Activated T-helper 9 cell treated with anti-CD3 and anti-CD28 coated beads, Interleukin-2, amount 50 U/mL, for 16 hours (primary cell): ENCODE results near the gene VCAM1.

Source experiments
- DNase-seq: peaks from one replicate; pipeline ENCODE4 v3.0.0-alpha.2; 2020; ENCODE audit warnings: low read depth

Gene VCAM1

GRCh38 chr1:100719490-100719889, at the start of gene VCAM1:
Gene VCAM1 (plus strand): TSS chr1:100719742. CDS start chr1:100719861, 119 bp downstream.
- no peak for DNase-seq

- DNase-seq, result no peak
Measured at GRCh38 chr1:100670083-100670482, 49.5 kb upstream of the VCAM1 start.

GRCh38 chr1:100671601-100672000, 47.9 kb upstream of the VCAM1 start:
- no peak for DNase-seq

- DNase-seq, result no peak
Measured at GRCh38 chr1:100683448-100684349, 35.8 kb upstream of the VCAM1 start.

GRCh38 chr1:100699744-100700143, 19.8 kb upstream of the VCAM1 start:
- DNase-seq, result no peak

- no peak for DNase-seq
Measured at GRCh38 chr1:100700586-100700985, 19.0 kb upstream of the VCAM1 start.

GRCh38 chr1:100703052-100703451, 16.5 kb upstream of the VCAM1 start:
- DNase-seq, result no peak

- no peak for DNase-seq
Measured at GRCh38 chr1:100703716-100704115, 15.8 kb upstream of the VCAM1 start.

- DNase-seq, result no peak
Measured at GRCh38 chr1:100704473-100704872, 15.1 kb upstream of the VCAM1 start.

GRCh38 chr1:100706296-100706695, 13.2 kb upstream of the VCAM1 start:
- DNase-seq, result no peak

GRCh38 chr1:100706856-100707255, 12.7 kb upstream of the VCAM1 start:
- DNase-seq, result no peak

- no peak for DNase-seq
Measured at GRCh38 chr1:100708476-100709062, 11.0 kb upstream of the VCAM1 start.

GRCh38 chr1:100710906-100711682, 8.4 kb upstream of the VCAM1 start:
- DNase-seq, result no peak

GRCh38 chr1:100713027-100713426, 6.5 kb upstream of the VCAM1 start:
- DNase-seq, result peak; percentile 2

- no peak for DNase-seq
Measured at GRCh38 chr1:100713626-100714025, 5.9 kb upstream of the VCAM1 start.

- DNase-seq, result no peak
Measured at GRCh38 chr1:100714599-100714998, 4.9 kb upstream of the VCAM1 start.

GRCh38 chr1:100717218-100717617, 2.3 kb upstream of the VCAM1 start:
- DNase-seq, result no peak

- no peak for DNase-seq
Measured at GRCh38 chr1:100718581-100718980, 961 bp upstream of the VCAM1 start.

- no peak for DNase-seq
Measured at GRCh38 chr1:100720101-100720500, 559 bp downstream of the VCAM1 start.

- no peak for DNase-seq
Measured at GRCh38 chr1:100720751-100721150, 1.2 kb downstream of the VCAM1 start.

GRCh38 chr1:100721526-100722207, 2.1 kb downstream of the VCAM1 start:
- no peak for DNase-seq

GRCh38 chr1:100722221-100722620, 2.7 kb downstream of the VCAM1 start:
- no peak for DNase-seq
